NCI-H82 treated with DMSO at 0.1 percent for 48 hours (cell line): ENCODE results near the gene NHS.

Source experiments
- DNase-seq: peaks from one replicate; lab custom pipeline; 2025; ENCODE audit not compliant: unreplicated experiment; lab: John Stamatoyannopoulos, UW

The NHS gene

DNA sequence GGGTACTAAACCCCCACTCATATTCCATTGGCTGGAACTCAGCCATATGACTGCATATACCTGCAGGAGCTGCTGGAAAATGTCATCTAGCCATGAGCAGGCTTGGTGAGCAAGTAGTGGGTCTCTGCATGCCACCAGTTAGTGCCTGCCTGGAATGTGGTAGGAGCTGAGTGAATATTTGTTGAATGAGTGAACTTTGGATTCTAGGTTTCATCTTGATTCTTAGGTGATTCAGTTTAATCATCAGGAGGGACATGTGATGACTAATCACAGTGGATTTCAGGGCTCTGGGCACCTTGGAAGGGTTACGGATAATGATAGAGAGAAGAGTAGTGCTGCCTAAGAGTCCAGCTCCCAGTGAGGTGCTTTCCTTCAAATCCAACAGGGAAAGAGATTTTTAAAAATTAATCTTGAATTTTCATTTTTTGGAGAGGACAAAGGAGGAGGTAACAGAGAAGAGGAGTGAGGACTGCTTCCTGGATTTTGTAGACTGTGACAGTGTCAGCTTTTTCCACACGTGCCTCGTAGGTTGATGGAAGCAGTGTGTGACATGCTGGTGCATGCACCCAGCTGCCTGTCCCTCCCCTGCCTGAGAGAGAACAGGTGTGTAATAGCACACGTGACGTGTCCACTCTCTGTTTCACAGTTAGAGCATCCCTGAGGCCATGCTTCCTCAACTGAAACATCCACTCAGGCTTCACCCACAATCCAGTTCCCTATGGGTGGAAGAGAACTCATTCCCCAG lies 30.4 kb downstream of the NHS start:
- no peak for DNase-seq

DNA sequence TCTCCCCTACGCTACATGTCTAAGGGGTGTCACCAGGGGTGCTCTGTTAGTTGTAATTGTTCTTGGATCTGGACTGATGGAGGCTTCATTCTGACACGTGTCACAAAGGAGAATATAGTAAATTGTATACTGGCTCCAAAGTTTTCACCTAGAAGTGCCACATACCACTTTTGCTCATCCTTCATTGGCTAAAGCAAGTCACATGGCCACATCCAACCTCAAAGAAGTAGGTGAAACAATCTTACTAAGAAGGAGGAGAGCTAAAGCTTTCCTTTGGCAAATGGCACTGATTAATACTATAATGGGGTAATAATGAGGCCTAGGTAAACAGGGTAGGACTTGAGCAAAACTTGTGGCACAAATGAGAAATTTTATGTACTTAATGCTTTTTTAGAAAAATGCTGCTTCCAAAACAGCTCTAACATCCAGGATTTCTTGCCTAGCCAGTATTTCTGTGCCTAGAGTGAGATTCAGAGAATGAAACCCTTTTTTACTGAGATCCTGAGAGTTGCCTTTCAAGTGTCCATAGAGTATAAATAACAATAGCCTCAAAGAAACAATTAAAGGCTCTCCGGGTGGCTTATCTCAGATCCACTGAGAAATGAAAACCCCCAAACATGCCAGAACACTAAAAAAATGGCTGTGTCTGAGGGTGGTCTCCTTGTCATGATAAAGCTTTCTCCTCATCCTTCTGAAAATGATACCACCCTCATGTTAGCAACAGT lies 34.7 kb downstream of the NHS start:
- no peak for DNase-seq

DNA sequence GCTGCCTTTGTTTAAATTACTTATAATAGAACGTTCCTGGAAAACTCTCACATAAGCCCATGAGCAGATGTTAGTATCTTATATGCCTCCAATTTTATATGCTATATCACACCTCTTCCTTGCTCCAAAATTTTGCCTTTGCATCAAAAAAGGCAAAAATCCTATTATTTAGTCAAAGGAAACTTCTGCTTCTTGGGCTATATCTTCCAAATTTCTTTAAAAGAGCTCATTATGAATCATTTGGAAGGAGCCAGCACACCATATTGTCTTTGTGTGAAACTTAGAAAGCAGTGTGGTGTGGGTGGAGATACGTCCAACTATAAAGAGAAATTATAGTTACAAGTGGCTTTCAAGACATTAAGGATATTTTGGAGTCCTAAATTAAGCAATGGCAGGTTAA lies 35.7 kb downstream of the NHS start:
- no peak for DNase-seq

DNA sequence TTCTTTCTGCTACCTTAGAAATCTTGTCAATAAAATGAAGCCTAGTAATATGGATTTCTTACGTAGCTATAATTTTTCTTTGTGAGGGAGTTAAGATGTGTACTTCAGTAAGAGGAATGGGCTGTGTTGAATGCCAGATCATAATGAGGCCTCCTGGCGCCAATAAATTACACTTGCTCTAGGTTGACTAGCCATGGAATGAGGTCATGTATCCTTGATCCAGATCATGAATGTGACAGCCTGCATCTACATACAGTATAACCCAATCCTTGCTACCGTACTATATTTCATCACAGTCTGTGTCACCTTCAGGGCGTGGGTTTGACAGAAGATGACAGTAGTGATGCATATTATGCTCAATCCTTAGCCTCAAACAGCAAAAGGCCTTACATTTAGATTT lies 36.2 kb downstream of the NHS start:
- no peak for DNase-seq

DNA sequence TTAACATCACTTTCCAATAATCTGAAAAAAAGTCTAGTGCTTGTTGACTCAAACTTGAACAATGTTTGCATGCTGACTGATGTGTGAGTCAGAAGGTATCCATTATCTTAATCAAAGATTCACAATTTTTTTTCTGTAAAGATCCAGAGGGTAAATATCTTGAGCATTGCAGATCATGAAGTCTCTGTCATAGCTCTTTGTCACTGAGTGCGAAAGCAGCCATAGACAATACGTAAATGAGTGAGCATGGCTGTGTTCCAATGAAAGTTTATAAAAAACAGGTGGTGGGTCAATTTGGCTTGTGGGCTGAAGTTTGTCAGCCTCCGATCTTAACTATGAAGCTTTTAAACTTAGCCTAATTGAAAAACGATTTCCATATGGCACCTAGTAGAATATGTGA lies 37.7 kb downstream of the NHS start:
- DNase-seq, result no peak

DNA sequence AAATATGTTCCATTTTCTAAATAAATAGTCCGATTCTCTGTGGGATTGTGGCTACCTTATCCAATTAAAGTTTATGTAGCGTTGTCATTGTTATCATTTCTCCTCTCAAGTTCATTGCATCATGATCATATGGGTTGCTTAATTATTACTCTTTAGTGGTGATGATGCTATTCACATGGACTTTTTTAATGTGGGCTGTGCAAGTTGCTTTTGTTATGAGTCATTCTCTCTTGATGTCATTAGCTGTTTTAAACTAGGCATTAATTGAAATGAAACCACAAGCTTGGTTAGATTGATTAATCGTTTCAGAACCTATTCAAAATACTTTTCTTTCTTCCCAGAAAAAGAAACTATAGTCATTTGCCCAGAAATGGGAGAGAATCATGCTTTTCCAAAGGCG lies 38.2 kb downstream of the NHS start:
- DNase-seq, result no peak

DNA sequence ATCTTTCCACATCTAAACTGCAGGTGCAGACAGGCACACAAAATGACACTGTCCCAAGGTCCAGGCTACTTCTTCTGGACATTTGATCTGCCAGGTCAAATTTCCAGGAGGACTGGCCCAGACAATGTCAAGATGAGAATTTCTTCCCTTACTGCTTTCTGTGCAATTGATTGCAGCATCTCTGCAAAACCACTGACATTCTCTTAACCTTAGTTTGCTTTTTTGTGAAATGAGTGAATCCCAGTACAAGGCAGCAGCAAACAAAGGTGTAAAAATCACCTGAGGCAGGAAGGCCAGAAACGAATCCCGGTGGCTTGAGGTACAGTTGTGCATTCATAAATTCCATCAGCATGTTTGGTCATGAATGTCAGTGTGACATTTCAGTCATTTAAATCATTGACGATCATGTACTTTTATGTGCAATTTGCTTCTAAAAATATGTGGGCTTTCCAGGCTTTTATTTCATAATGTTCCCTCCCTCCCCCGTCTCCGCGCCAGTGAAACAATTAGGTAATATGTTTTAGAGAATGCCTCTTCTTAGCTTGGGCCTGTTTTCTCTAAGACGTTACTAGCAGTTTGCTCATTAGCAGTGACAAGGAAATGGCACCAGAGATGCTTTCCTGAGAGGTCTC lies 39.1 kb downstream of the NHS start:
- DNase-seq, result no peak

DNA sequence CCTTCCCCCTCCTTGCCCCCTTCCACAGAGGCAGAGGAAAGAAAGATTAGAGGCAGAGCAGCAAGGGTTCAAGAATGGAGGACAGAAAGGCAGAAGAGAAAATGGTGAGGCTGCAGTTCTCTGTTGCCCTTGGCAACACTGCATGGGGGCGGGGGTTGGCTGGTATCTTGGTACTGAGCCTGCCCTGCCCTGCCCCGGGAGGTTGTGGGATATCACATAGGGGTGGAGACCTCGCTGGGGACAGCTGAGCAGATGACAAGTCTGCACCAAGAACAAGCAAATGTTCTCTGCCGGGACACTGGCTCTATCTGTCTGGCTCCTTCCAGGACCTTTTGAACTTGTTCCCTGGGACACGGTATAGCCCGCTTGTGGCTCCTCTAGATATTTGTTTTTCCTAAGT lies 39.8 kb downstream of the NHS start:
- no peak for DNase-seq

DNA sequence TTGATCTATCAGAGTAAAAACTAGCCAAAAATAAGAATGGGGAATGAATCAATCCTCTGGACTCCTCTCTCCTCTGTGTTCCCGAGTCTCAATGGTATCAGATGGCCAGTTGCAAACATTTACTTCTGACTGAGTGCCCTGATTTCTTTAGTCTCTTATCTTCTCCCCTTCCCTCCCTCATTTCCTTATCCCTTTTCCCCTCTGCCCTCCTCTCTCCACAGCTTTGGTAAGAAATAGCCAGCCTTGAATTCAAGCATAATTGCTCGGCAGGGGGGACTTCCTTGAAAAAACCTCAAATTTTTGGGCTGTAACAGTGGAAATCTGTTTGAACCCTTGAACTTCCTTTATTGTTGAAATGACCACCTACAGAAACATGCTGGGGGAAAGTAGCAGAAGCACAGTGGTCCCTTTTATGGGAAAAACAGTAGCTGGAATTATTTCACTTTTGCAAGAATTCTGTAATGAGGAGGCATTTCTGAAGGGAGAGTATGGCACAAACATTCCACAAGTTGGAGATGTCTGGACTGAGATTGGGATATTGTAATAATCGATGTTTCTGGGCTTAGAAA lies 40.3 kb downstream of the NHS start:
- DNase-seq, result no peak

DNA sequence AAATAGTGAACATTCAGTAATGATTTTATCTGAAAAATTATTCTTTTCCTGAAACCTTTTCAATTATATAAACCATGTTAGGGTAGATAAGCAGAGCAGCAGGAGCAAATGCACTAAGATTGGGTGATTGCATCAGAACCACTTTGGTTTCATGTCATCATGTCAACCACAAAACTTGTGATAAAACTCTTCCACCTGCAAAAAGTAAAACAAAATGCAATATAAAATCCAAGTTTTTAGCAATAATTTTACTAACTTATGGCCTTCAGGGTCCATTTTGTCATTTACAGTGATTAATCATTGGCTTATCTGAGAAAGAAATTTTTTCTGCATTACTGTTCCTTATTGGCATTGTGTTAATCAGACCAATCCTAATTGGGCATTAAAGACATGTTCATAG lies 42.4 kb downstream of the NHS start:
- no peak for DNase-seq

DNA sequence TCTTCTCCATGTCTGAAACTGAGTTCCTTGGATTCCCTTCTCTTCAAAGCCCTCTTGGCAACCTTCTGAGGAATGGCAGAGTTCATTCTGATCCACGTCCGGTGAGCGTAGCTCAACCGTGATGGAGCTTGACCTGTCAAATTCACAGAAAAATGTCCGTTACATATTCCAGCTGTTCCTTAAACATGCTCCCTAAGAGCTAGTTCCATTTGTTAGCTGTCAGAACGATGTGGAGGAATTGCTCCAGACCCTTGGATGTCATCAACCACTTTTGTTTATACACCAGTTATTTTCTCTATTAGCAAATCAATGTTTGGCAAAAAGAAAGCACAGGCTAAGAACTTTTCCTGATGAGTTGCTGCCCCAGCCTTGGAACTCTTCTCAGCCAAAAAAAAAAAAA lies 50.1 kb downstream of the NHS start:
- no peak for DNase-seq

DNA sequence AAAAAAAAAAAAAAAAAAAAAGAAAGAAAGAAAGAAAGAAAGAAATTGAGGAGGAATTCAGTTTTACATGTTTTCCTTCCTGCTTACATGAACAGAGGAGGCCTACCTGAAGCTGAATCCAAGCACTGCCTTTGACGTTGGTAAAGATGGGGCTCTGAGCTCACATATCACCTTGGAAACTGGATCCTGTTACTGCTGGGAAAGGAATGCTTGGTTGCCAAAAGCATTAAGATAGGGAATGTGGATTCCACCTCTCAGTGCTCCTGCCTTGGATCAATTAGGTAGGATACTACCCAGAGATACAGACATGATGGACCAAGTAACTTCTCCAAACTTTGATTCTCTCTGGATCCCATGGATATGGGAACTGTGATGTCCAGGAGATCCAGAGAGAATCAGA lies 50.6 kb downstream of the NHS start:
- no peak for DNase-seq

DNA sequence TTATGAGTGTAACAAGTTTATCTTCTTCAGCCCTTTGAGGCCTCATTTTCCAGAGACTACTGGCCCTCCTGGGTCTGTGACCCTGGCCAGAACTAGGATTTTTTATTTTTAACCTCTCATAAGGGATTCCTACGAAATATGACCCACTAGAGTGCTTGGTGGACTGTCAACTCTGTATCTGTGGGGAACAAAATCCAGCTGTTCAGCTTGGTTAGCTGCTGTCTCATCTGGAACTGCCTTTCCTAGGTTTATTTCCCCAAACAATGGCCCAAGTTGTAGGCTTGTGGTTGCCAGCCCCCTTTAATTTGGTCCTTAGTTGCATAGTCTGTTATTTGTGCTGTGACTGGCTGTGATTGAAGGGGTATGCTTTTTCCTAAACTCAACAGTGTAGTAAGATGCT lies 56.2 kb downstream of the NHS start:
- no peak for DNase-seq

DNA sequence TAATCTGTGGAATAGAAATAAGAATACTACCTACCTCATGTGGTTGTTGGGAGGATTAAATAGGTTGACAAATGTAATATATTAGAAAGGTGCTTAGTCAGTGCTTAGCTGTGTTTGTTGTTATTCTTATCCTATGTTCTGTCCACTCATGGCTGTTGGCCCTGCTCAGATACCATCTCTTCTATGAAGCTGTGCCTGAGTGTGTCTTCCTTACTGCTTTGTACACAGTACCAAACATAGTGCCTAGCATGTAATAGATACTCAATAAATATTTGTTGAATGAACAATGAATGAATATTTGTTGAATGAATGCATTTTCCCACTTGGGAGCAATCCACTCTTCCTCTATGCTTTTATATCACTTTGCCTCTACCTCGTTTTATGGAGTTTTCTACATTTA lies 57.2 kb downstream of the NHS start:
- DNase-seq, result no peak

DNA sequence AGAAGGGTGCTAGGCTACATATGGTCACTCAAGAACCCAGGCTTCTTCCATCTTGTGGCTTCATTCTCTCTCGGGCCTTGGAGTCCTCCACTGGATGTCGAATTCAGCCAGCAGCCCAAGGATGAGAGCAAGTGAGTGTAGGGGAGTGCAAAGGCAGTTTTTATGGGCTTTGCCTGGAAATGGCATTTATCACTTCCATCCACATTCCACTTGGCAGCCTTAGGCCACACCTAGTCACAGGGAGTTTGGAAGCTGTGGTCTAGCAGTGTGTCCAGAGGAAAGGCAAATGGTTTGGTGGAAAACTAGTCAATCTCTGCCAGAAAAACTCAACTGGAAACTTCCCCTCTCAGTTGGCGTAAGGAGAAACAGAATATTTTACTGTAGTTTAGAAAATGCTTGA lies 59.0 kb downstream of the NHS start:
- DNase-seq, result no peak

DNA sequence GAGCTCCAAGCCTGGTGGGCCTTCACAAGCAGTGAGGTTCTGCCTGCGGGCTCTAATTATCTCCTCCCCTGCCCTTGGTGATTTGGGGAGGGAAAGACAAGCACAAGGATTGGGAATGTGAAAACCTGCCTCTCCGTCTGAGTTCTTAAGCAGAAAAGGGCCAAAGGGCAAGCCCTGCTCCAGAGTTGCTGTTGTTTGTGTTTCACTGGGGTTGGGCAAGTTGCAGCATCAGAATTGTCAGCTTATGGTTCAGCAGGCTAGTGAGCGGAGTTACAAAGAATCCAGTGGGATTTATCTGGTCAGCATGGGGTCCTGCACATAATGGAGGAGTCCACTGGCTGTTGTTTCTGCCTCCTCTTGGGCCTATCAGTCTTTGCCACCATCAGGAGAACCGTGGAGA lies 60.5 kb downstream of the NHS start:
- DNase-seq, result no peak

DNA sequence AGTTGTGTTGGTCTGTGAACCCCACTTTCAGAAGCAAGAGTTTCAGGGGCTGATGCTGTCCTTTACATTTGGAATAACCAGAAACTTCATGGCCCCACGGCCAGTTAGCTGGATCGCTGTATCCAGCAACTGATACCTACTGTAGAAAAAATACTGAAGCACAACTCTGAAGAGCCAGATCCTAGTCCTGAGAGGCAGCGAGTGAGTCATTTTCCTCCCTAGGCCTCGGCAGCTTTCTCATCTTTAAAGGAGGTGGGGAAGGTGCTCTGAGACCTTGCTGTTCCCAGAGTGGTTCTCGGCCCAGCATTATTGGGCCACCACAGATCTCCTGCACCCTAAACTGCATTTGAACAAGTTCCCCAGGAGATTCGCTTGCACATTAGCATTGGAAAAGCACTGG lies 63.2 kb downstream of the NHS start:
- DNase-seq, result no peak

DNA sequence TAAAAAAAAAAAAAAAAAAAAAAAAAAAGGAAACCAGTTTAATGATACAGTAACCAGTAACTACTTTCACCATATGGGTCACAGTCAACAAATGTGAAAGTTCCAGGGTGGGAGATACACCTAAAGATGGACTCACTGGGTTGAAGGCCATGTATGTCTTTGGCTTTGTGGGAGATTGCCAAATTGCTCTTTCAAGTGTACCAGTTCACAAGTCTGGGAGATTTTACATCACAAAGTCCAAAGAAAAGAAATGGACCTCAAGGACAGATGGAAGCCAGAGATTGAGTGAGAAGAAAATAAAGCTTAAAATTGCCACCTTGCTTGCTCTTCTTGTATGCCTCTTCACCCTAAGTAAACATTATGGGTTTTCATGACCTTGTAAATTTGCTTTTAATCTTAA lies 65.3 kb downstream of the NHS start:
- DNase-seq, result no peak

DNA sequence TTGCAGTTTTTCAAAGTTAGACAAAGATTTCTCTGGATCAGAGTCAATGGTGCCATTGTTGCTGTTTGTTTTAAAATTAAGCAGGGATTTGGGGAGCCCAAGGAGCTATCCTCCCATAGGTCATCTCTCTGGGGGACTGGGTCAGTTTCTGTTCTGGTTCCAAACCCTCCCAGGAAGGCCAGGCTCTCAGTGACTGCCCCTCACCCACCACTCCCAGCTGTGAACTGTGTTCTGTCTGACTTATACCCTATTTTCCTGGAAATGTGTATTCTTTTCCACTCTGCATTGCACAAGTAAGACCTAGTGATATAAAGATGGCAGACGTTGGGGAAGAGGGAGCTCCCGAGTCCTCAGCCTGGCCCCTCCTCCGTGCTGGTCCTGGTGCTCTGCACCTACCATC lies 65.8 kb downstream of the NHS start:
- no peak for DNase-seq

DNA sequence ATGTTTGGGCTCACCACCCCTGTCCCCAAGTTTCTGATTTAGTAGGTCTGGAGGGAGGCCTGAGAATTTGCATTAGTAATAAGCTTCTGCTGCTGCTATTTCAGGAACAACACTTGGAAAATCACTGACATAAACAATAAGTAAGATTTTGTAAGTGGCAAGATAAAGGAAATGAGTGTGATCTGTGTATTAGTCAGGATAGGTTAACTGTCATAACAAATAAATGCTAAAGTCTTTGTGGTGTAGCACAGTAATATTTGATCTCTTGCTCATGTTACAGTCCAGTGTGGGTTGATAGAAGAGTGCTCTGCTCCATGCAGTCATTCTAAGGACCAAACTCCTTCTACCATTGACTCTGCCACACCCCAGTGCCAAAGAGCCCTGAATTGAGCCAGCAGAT lies 67.0 kb downstream of the NHS start:
- DNase-seq, result no peak

DNA sequence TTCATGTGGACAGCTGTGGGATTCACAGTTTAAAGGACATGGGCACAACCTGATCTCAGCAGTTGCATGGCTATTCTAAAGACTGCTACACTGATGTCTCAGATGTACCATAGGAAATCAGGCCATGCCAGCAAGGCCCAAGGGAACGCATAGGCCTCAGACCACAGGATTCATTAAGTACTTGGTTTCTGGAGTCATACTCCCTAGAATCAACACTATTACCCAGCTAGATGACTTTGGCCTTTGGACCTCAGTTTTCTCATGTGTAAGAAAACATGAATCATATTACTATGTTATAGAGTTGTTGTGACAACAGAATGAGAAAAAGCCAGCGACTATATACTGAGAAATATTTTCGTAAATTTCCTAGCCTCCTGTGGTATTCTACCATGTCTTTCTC lies 67.9 kb downstream of the NHS start:
- DNase-seq, result no peak

DNA sequence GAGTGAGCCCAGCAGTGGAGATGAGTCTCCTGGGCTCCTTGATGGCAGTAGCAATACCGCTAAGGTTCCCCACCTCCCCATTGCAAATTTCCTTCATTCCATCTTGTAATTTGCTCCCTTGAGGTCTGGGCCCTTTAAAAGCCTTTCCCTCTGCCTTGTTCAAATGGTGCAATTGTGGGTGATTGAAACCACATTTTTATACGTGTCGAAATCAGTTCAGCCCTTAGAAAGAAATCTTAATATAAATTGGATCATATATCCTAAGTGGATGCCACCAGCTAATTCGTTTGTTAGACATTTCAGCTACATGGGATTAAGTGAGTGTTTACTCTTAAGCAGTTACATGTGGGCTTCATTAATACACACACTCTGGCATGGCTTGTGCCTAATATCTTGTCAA lies 68.6 kb downstream of the NHS start:
- no peak for DNase-seq
